ENCODE results near the gene C15orf39. TPM values are rescaled to one million over a fixed set of nuclear protein-coding genes. Genes with fewer than 3 reads are reported as not detected.

C15orf39 gene
- total and polyA plus RNA-seq, 2 of the 13 experiments (the other 11 are each of a cell fraction or from before 2014, with no cell fraction given), result 6.2 to 13.5 TPM

- TF ChIP-seq RORA (CRISPR knock-in tag; IDR thresholded peaks at IDR 0.05) (no peak), ZNF691 (CRISPR knock-in tag; IDR thresholded peaks at IDR 0.05; ENCODE audit: borderline replicate concordance, low read depth) (peak; percentile 91; the same call in 1 of the 2 replicates), CAMTA2 (CRISPR knock-in tag; IDR thresholded peaks at IDR 0.05; ENCODE audit: borderline replicate concordance) (no peak), MAFF (IDR thresholded peaks at IDR 0.05; ENCODE audit: low read depth, low read length) (no peak), USF2 (IDR thresholded peaks at IDR 0.05; ENCODE audit: low read depth, low read length) (no peak), USF2 (CRISPR knock-in tag; IDR thresholded peaks at IDR 0.05; ENCODE audit: borderline replicate concordance) (no peak), PCBP1 (IDR thresholded peaks at IDR 0.05; ENCODE audit: borderline replicate concordance, low read depth, low read length) (no peak), ZNF260 (CRISPR knock-in tag; IDR thresholded peaks at IDR 0.05; ENCODE audit: borderline replicate concordance, low read depth) (no peak), SCMH1 (CRISPR knock-in tag; IDR thresholded peaks at IDR 0.05; ENCODE audit: borderline replicate concordance) (no peak), PBX2 (CRISPR knock-in tag; IDR thresholded peaks at IDR 0.05) (peak; percentile 65), SKIL (CRISPR knock-in tag; IDR thresholded peaks at IDR 0.05; ENCODE audit: borderline replicate concordance) (no peak), ZNF800 (CRISPR knock-in tag; IDR thresholded peaks at IDR 0.05) (no peak), ATF4 (CRISPR knock-in tag; IDR thresholded peaks at IDR 0.05) (peak in 1 of 2 experiments; percentile 23; a peak in 1 of 4 replicates), DZIP1 (CRISPR knock-in tag; IDR thresholded peaks at IDR 0.05) (no peak), AKAP8 (CRISPR knock-in tag; IDR thresholded peaks at IDR 0.05) (no peak)
Measured at GRCh38 chr15:75198560-75199356, 2.9 kb upstream of the C15orf39 start (continued).

Measured in HepG2 (cell line).